Body of pancreas (tissue), 4 donors: ENCODE results near the gene INAFM2. TPM values are rescaled to one million over a fixed set of nuclear protein-coding genes. Genes with fewer than 3 reads are reported as not detected.

Source experiments
- ATAC-seq: fragments of 150-250 bp; one replicate; pipeline ENCODE4 v1.9.1; 2016
- DNase-seq, 4 donors: peaks; one replicate each; pipeline ENCODE4 v3.0.0-alpha.2; 2019
- H3K27ac ChIP-seq, 4 donors: fragments of 200-600 bp; sonication (generic); 1 replicate in 3 of 4; 2 replicates in 1 of 4; pipeline versions ENCODE4 v1.5.1 to v1.6.1; 2016 to 2019; ENCODE audit warnings: mild to moderate bottlenecking in 1 of 4, mixed read lengths in 1 of 4, moderate library complexity in 1 of 4
- H3K27me3 ChIP-seq, 2 donors: fragments of 200-600 bp; sonication (generic); one replicate each; pipeline ENCODE4 v1.6.0; 2016; ENCODE audit warnings: mild to moderate bottlenecking in 1 of 2
- H3K36me3 ChIP-seq, 2 donors: fragments of 200-600 bp; sonication (generic); replicated peaks in 1 of 2; 2 replicates each; pipeline ENCODE4 v1.5.1; 2016; ENCODE audit warnings: low read depth in 2 of 2; ENCODE audit not compliant: insufficient read depth in 1 of 2
- H3K4me1 ChIP-seq: fragments of 200-600 bp; sonication (generic); one replicate; pipeline ENCODE4 v1.6.0; 2016
- H3K4me3 ChIP-seq, 2 donors: fragments of 200-600 bp; sonication (generic); 1 replicate in 1 of 2; 2 replicates in 1 of 2; pipeline ENCODE4 v1.5.1; 2016 to 2019
- H3K9me3 ChIP-seq, 3 donors: fragments of 200-600 bp; sonication (generic); 1 replicate in 2 of 3; 2 replicates in 1 of 3; pipeline ENCODE4 v1.5.1; 2016
- CTCF ChIP-seq, 7 experiments: fragments of 450-650 bp in 4 of 7; fragments of 200-600 bp in 3 of 7; sonication (generic) in 3 of 7; IDR thresholded peaks; one replicate each; pipeline ENCODE4 v1.5.1; 2016 to 2019; ENCODE audit warnings: antibody characterized with exemption in 7 of 7
- POLR2A ChIP-seq, 3 donors: fragments of 450-650 bp; IDR thresholded peaks; one replicate each; pipeline ENCODE4 v1.6.1; 2016; ENCODE audit warnings: antibody characterized with exemption in 3 of 3, mild to moderate bottlenecking in 2 of 3
- WGBS, 2 donors: methylation state at CpG; one replicate each; pipeline ENCODE4 v1.1.5; 2017; 5-methylcytosine and 5-hydroxymethylcytosine counted together
- intact Hi-C: fragments of 100-400 bp; cut with DNase I; formaldehyde crosslinking; loops from one replicate; pipeline ENCODE4 v1.15.1; 2023
- total RNA-seq, 2 donors: library from RNA; depleted of rRNA; stranded (reverse); fragments of >200 nt; gene quantifications; one replicate each; pipeline ENCODE4 v1.1.0, GENCODE V29; 2016

The INAFM2 gene
- total RNA-seq: 10 to 100 TPM in 1 of 2 donors, 1 to 10 TPM in 1; 8.8 to 22.4 TPM

DNA sequence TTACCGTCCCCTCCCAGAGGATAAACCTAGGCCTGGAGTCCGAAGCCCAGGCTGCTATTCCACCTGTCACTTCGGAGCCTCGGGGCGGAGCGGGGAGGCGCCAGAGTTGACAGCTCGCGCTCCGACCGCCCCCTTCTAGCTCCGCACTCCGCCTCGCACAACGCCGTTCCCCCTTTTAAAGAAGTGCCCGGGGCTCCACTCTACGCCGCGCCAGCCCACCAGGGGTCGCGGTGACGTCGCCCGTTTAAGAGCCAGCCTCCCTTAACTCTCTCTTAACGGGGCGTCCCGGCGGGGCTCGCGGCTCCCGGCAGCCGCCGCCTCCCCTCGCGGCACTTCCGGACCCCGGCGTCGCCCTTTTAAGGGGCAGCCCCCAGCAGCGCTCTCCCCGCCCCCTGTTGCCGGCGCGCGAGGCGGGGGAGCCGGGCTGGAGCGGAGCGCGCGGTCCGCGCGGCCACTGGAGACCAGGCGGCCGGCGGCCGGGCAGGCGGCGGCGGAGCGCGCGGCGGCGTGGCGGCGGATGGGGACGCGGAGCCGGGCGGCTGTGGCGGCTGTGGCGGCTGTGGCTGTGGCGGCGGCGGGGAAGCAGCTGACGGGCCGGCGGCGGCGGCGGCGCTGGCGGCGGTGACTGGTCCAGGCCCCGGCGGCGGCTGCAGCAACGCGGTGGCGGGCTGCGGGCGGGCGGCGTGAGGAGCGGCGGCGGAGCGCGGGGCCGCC, at the start of gene INAFM2:
Gene INAFM2 (plus strand): TSS at position 454 of the 714 bp plus-strand sequence. CDS start 364 bp downstream, outside the sequence.
- Histone ChIP-seq H3K36me3 (no peaks in the 10 kb centered on the region), H3K4me3 (peak within 1 kb of the TSS; percentile 32 to 47), H3K27me3 (no peaks in the 10 kb centered on the region), H3K9me3 (no peaks in the 10 kb centered on the region), H3K4me1 (peaks cover 50% of the 10 kb centered on the region), H3K27ac (peak within 1 kb of the TSS; percentile 48 to 78 (median 76))
- DNase-seq (peak; percentile 86 to 94 (median 91)), ATAC-seq (peak; percentile 88)
- intact Hi-C loops: no loop called here
- WGBS, 2 donors: 0 to 1% methylated on average over 17 to 95 of the region's 103 CpGs
- peak; percentile 12 to 18 (median 17) for TF ChIP-seq POLR2A (IDR thresholded peaks at IDR 0.05)
- TF ChIP-seq CTCF (IDR thresholded peaks at IDR 0.05): peak; percentile 40 to 85 (median 66)

- peaks cover 4% of the 10 kb centered on the region for H3K4me1 ChIP-seq
- no peaks in the 10 kb centered on the region for H3K27me3 ChIP-seq
- TF ChIP-seq POLR2A (IDR thresholded peaks at IDR 0.05) (no peak), CTCF (IDR thresholded peaks at IDR 0.05) (peak; percentile 97 to 100 (median 100))
- whole genome bisulfite sequencing, 2 donors: 46 to 59% methylated on average over 7 to 26 of the region's 26 CpGs
- ATAC-seq: peak; percentile 79
- H3K9me3 ChIP-seq: no peaks in the 10 kb centered on the region
- no peak overlapping the region for H3K27ac ChIP-seq
- peak; percentile 76 to 86 (median 82) for DNase-seq
- H3K36me3 ChIP-seq: no peaks in the 10 kb centered on the region
- H3K4me3 ChIP-seq: no peak overlapping the region
- intact Hi-C loops: loop anchor here (5.0 to 10.0 kb wide), 2 partner anchors 52 to 230 kb away; no protein-coding TSS in a partner anchor
These were observed 48.9 kb upstream of the INAFM2 start for GRCh38 chr15:40274350-40275274.

DNA sequence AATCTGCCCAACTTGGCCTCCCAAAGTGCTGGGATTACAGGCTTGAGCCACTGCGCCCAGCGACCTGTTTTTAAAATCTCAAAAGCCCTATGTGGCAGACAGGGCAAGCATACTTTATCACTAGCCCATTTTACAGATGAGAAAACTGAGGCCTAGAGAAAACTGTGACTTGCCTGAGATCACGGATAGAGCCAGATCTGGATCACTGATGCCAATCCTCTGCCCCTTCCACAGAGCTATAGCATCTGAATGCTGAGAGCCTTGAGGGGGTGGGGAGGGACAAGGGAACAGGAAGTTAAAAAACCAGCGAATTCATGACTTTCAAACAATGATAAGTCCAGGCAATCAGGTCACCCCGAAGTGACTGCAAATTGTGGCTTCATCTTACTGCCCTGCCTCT, 48.0 kb upstream of the INAFM2 start:
- H3K27me3 ChIP-seq: peaks cover 0 to under 1% of the 10 kb centered on the region in 2 donors
- no peak overlapping the region for H3K4me3 ChIP-seq
- H3K9me3 ChIP-seq: no peaks in the 10 kb centered on the region
- no peak overlapping the region for H3K27ac ChIP-seq
- no peaks in the 10 kb centered on the region for H3K36me3 ChIP-seq
- ATAC-seq: no peak
- no peak for DNase-seq
- peaks cover 8% of the 10 kb centered on the region for H3K4me1 ChIP-seq
- WGBS, 2 donors: 76 to 81% methylated on average over 5 of the region's 5 CpGs
- TF ChIP-seq CTCF (IDR thresholded peaks at IDR 0.05): no peak
- TF ChIP-seq POLR2A (IDR thresholded peaks at IDR 0.05): no peak
- intact Hi-C loops: loop anchor here (10.0 kb wide), 1 partner anchor 231 kb away; no protein-coding TSS in a partner anchor

- WGBS, 2 donors: 89 to 92% methylated on average over 5 to 7 of the region's 7 CpGs
- ATAC-seq: no peak
These were observed 47.5 kb upstream of the INAFM2 start for GRCh38 chr15:40275954-40276353.

More at GRCh38 chr15:40275954-40276353, 47.5 kb upstream of the INAFM2 start:
- intact Hi-C loops: loop anchor here (10.0 kb wide), 1 partner anchor 231 kb away; no protein-coding TSS in a partner anchor
- H3K4me3 ChIP-seq: no peak overlapping the region
- DNase-seq: no peak
- no peak overlapping the region for H3K27ac ChIP-seq
- TF ChIP-seq POLR2A (IDR thresholded peaks at IDR 0.05): no peak
- no peak for TF ChIP-seq CTCF (IDR thresholded peaks at IDR 0.05)
- peaks cover 0 to 5% of the 10 kb centered on the region in 2 donors for H3K27me3 ChIP-seq
- no peaks in the 10 kb centered on the region for H3K36me3 ChIP-seq
- no peaks in the 10 kb centered on the region for H3K9me3 ChIP-seq
- H3K4me1 ChIP-seq: peaks cover 8% of the 10 kb centered on the region
